DMS114 treated with DMSO at 0.1 percent for 48 hours (cell line): Measurements from ENCODE around the gene ZNF773.

Source experiments
- DNase-seq: peaks from one replicate; lab custom pipeline; 2025; ENCODE audit not compliant: unreplicated experiment; lab: John Stamatoyannopoulos, UW

ZNF773 gene

DNA sequence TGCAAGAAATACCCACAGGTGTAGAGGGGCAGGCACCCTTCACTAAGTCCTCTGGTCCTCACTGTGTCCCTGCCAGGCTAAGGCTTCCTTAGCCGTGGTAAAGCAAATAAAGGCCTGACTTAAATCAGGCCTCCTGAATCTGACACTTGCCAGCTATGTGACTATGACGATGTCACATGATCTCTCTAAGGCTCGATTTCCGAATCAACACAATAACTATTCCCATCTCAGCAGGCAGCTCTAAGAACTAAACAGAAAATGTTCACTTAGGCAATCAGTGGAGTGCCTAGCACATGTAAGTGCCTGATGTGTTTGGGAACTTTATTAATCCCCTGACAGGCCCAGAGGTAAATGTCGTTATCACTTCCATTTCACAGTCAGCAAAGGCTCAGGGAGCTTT lies 57.9 kb downstream of the ZNF773 start:
- DNase-seq: no peak
